Measurements from ENCODE around the gene FCHSD2.

GRCh38 chr11:73160005-73160760, 18.1 kb upstream of the FCHSD2 start:
- TF ChIP-seq CTCF (IDR thresholded peaks at IDR 0.05 in 8 of 11, conservative IDR thresholded peaks at IDR 0.05 in 3 of 11) (no peak), POLR2A (IDR thresholded peaks at IDR 0.05) (no peak)
